PC-3 (cell line): Measurements from ENCODE around the gene FLNB. TPM values are rescaled to one million over a fixed set of nuclear protein-coding genes. Genes with fewer than 3 reads are reported as not detected.
A peak's percentile ranks its signal among the peaks of the same experiment; 100 is the strongest.

ENCODE experiments used
- ATAC-seq: fragments of 200-7000 bp; cut with Tn5 transposase; 2 replicates; pipeline ENCODE4 v1.9.1; 2020; ENCODE audit warnings: mild to moderate bottlenecking, moderate library complexity
- BruUV-seq: library from RNA; stranded (reverse); fragments of 400-500 nt; replicated peaks from 2 replicates; lab custom pipeline; 2021; lab: Mats Ljungman, UMichigan
- CTCF ChIA-PET: fragments of 300-600 bp; sonication (Branson Sonifier 250); formaldehyde crosslinking; loops from one replicate; lab custom pipeline; 2022; ENCODE audit warnings: antibody characterized with exemption; lab: Charles Lee
- POLR2A ChIA-PET: fragments of 300-600 bp; sonication (Branson Sonifier 250); formaldehyde crosslinking; loops from one replicate; lab custom pipeline; 2022; ENCODE audit warnings: antibody characterized with exemption; ENCODE audit not compliant: unreplicated experiment; lab: Charles Lee
- DNase-seq: peaks from one replicate; pipeline ENCODE4 v3.0.0-alpha.2; 2015
- H2AFZ ChIP-seq: fragments of 300-600 bp; sonication (generic); 2 replicates; pipeline ENCODE4 v1.6.0; 2016; ENCODE audit warnings: antibody characterized with exemption, low read length
- H3F3A ChIP-seq: fragments of 300-600 bp; sonication (generic); one replicate; pipeline ENCODE4 v1.6.0; 2017; ENCODE audit warnings: antibody characterized with exemption, low read length, control low read depth, mild to moderate bottlenecking; ENCODE audit not compliant: unreplicated experiment
- H3K27ac ChIP-seq: fragments of 300-600 bp; sonication (generic); 2 replicates; pipeline ENCODE4 v1.5.1; 2016; ENCODE audit warnings: mild to moderate bottlenecking, low read length
- H3K27me3 ChIP-seq: fragments of 300-600 bp; sonication (generic); 2 replicates; pipeline ENCODE4 v1.6.1; 2016; ENCODE audit warnings: low read length, mixed read lengths
- H3K36me3 ChIP-seq: fragments of 300-600 bp; sonication (generic); 2 replicates; pipeline ENCODE4 v1.6.1; 2016; ENCODE audit warnings: low read depth, mixed run types, low read length, mixed read lengths
- H3K4me1 ChIP-seq: fragments of 300-600 bp; sonication (generic); 2 replicates; pipeline ENCODE4 v1.5.1; 2016; ENCODE audit warnings: low read length; ENCODE audit not compliant: insufficient read depth
- H3K4me2 ChIP-seq: fragments of 300-600 bp; sonication (generic); 2 replicates; pipeline ENCODE4 v1.6.0; 2016; ENCODE audit warnings: low read length
- H3K4me3 ChIP-seq: fragments of 300-600 bp; sonication (generic); 2 replicates; pipeline ENCODE4 v1.5.1; 2016; ENCODE audit warnings: mild to moderate bottlenecking, low read length, mixed read lengths
- H3K79me2 ChIP-seq: fragments of 300-600 bp; sonication (generic); 2 replicates; pipeline ENCODE4 v1.6.1; 2017; ENCODE audit warnings: low read length, mixed read lengths
- H3K9ac ChIP-seq: fragments of 300-600 bp; sonication (generic); 2 replicates; pipeline ENCODE4 v1.6.0; 2016; ENCODE audit warnings: mild to moderate bottlenecking, low read length
- H3K9me2 ChIP-seq: fragments of 300-600 bp; sonication (generic); replicated peaks from 2 replicates; pipeline ENCODE4 v1.6.1; 2016; ENCODE audit warnings: mixed run types, low read length, mixed read lengths
- H3K9me3 ChIP-seq: fragments of 300-600 bp; sonication (generic); 2 replicates; pipeline ENCODE4 v1.6.1; 2016; ENCODE audit warnings: low read length, mixed read lengths
- H4K20me1 ChIP-seq: fragments of 300-600 bp; sonication (generic); 2 replicates; pipeline ENCODE4 v1.6.1; 2016; ENCODE audit warnings: low read length, mixed read lengths
- EZH2 ChIP-seq: fragments of 300-600 bp; sonication (generic); IDR thresholded peaks from one replicate; pipeline ENCODE4 v1.6.1; 2017; ENCODE audit warnings: antibody characterized with exemption, mild to moderate bottlenecking, low read length; ENCODE audit not compliant: unreplicated experiment
- EZH2phosphoT487 ChIP-seq: fragments of 300-600 bp; sonication (generic); IDR thresholded peaks from 2 replicates; pipeline ENCODE4 v1.6.1; 2018; ENCODE audit warnings: mild to moderate bottlenecking, antibody characterized with exemption, low read length, borderline replicate concordance
- intact Hi-C: fragments of 100-400 bp; cut with micrococcal nuclease; formaldehyde crosslinking; loops from 2 replicates; pipeline ENCODE4 v1.9.0; 2023
- total RNA-seq: library from RNA; depleted of rRNA; stranded (reverse); fragments of >200 nt; gene quantifications from 2 replicates; pipeline ENCODE4 v1.2.3, GENCODE V29; 2014
- TF ChIP-seq, protein P1 (sequence below): fragments of 300-600 bp; sonication (generic); conservative IDR thresholded peaks from 2 replicates; pipeline ENCODE4 v1.5.1; 2017; ENCODE audit warnings: antibody characterized with exemption, low read depth, mild to moderate bottlenecking, low read length

FLNB gene
- total RNA-seq, 1 experiment from 2014 or later = 505 TPM

GRCh38 chr3:57973715-57974477 lies 34.3 kb upstream of the FLNB start:
- Histone ChIP-seq H2AFZ (no peak overlapping the region), H3K9me3 (no peaks in the 10 kb centered on the region), H3K9ac (peak overlapping the region; percentile 57), H3K36me3 (no peaks in the 10 kb centered on the region), H3K4me1 (peaks cover 90% of the 10 kb centered on the region), H3K27me3 (no peaks in the 10 kb centered on the region), H3F3A (peaks cover 20% of the 10 kb centered on the region), H3K4me3 (no peak overlapping the region), H3K4me2 (peak overlapping the region; percentile 80; the same call in 1 of the 2 replicates), H3K9me2 (no peaks in the 10 kb centered on the region), H3K79me2 (peaks cover 33% of the 10 kb centered on the region), H4K20me1 (no peaks in the 10 kb centered on the region), H3K27ac (peak overlapping the region; percentile 95)
- intact Hi-C loops = loop anchor here (10.0 kb wide), 1 partner anchor 191 kb away; no protein-coding TSS in a partner anchor
- DNase-seq = peak; percentile 1
- ATAC-seq = no peak
- CTCF ChIA-PET = interaction anchor here (0.6 to 1.5 kb wide), 4 partner anchors 11 to 34 kb away, joined by 3 to 9 read pairs (median 3); no protein-coding TSS in a partner anchor
- TF ChIP-seq EZH2 (no peak), EZH2phosphoT487 (no peak)
- TF ChIP-seq, protein P1, sequence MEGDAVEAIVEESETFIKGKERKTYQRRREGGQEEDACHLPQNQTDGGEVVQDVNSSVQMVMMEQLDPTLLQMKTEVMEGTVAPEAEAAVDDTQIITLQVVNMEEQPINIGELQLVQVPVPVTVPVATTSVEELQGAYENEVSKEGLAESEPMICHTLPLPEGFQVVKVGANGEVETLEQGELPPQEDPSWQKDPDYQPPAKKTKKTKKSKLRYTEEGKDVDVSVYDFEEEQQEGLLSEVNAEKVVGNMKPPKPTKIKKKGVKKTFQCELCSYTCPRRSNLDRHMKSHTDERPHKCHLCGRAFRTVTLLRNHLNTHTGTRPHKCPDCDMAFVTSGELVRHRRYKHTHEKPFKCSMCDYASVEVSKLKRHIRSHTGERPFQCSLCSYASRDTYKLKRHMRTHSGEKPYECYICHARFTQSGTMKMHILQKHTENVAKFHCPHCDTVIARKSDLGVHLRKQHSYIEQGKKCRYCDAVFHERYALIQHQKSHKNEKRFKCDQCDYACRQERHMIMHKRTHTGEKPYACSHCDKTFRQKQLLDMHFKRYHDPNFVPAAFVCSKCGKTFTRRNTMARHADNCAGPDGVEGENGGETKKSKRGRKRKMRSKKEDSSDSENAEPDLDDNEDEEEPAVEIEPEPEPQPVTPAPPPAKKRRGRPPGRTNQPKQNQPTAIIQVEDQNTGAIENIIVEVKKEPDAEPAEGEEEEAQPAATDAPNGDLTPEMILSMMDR = no peak
- BruUV-seq = no TSS peak
- POLR2A ChIA-PET = interaction anchor here (0.6 to 1.2 kb wide), 3 partner anchors 15 to 84 kb away, joined by 3 to 7 read pairs (median 3); no protein-coding TSS in a partner anchor

GRCh38 chr3:57974796-57975388 lies 33.3 kb upstream of the FLNB start:
- BruUV-seq = no TSS peak

More at GRCh38 chr3:57974796-57975388, 33.3 kb upstream of the FLNB start:
- H3K9me3 ChIP-seq = no peaks in the 10 kb centered on the region
- peak overlapping the region; percentile 0; the same call in 1 of the 2 replicates for H3K9ac ChIP-seq
- no peaks in the 10 kb centered on the region for H3K9me2 ChIP-seq
- H4K20me1 ChIP-seq = no peaks in the 10 kb centered on the region
- intact Hi-C loops = loop anchor here (10.0 kb wide), 1 partner anchor 190 kb away; no protein-coding TSS in a partner anchor
- TF ChIP-seq, protein P1 = no peak
- no peak for TF ChIP-seq EZH2phosphoT487
- no peak for TF ChIP-seq EZH2
- H3K79me2 ChIP-seq = peaks cover 33% of the 10 kb centered on the region
- peaks cover 82% of the 10 kb centered on the region for H3K4me1 ChIP-seq
- POLR2A ChIA-PET = interaction anchor here (0.6 kb wide), 1 partner anchor 83 kb away, joined by 3 read pairs; no protein-coding TSS in a partner anchor
- no peaks in the 10 kb centered on the region for H3K36me3 ChIP-seq
- peak; percentile 36 for ATAC-seq
- no peak overlapping the region for H2AFZ ChIP-seq
- no peaks in the 10 kb centered on the region for H3K27me3 ChIP-seq
- CTCF ChIA-PET = interaction anchor here (1.0 to 1.5 kb wide), 2 partner anchors 12 to 33 kb away, joined by 3 to 9 read pairs; no protein-coding TSS in a partner anchor
- H3F3A ChIP-seq = peaks cover 20% of the 10 kb centered on the region
- peak; percentile 98 for DNase-seq
- no peak overlapping the region for H3K4me3 ChIP-seq
- H3K4me2 ChIP-seq = peak overlapping the region; percentile 1
- H3K27ac ChIP-seq = peak overlapping the region; percentile 95
